Body of pancreas (tissue), 4 donors: ENCODE measurements around the gene MYBPC1.

ENCODE experiments used
- CTCF ChIP-seq, 7 experiments: fragments of 450-650 bp in 4 of 7; fragments of 200-600 bp in 3 of 7; sonication (generic) in 3 of 7; IDR thresholded peaks; one replicate each; pipeline ENCODE4 v1.5.1; 2016 to 2019; ENCODE audit warnings: antibody characterized with exemption in 7 of 7
- POLR2A ChIP-seq, 3 donors: fragments of 450-650 bp; IDR thresholded peaks; one replicate each; pipeline ENCODE4 v1.6.1; 2016; ENCODE audit warnings: antibody characterized with exemption in 3 of 3, mild to moderate bottlenecking in 2 of 3

GRCh38 chr12:101727098-101727497 lies 132.3 kb downstream of the MYBPC1 start:
- TF ChIP-seq CTCF (IDR thresholded peaks at IDR 0.05) (no peak), POLR2A (IDR thresholded peaks at IDR 0.05) (no peak)
